Measurements from ENCODE around the gene MAML1.

MAML1 gene

DNA sequence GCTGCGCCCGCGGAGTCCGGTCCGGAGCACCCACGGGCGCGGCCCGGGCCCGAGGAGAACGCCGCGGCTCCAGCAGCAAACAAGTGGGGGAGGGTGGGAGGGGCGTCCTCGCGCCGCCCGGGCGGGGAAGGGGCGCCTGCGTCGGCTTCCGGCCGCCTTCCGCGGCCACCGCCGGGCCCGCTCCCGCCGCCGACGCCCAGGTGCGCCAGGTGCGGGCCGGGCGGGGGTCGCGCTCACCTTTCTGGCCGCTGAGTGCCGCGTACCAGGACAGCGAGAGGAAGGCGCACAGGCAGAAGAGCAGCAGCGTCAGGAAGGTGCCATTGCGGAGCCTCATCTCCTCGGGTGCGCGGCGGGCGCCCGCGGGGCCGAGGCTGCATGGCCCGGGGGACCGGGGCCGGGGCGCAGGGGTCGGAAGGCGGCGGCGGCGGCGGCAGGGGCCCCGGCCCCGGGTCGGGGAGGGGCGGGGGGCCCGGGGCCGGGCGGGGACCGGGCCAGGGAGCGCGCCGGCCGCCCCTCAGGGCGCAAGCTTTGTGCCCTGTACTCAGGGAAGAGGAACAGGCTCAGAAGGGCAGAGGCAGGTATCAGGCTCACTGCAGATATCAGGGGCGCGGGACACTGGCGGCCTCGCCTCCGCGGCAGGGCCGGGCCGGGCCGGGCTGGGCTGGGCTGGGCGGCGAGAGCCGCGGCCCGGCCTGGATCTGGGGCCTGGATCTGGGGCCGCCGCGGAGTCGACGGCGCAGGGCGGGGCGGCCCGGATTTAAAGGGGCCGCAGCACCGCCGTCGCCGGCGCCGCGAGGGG is 73.8 kb downstream of the MAML1 start, which contains the start of gene MGAT4B:
Gene MGAT4B (minus strand): TSS at position 617 of the 799 bp plus-strand sequence. CDS start 283 bp downstream, at position 334.
- peak; percentile 75 to 87 for DNase-seq

DNA sequence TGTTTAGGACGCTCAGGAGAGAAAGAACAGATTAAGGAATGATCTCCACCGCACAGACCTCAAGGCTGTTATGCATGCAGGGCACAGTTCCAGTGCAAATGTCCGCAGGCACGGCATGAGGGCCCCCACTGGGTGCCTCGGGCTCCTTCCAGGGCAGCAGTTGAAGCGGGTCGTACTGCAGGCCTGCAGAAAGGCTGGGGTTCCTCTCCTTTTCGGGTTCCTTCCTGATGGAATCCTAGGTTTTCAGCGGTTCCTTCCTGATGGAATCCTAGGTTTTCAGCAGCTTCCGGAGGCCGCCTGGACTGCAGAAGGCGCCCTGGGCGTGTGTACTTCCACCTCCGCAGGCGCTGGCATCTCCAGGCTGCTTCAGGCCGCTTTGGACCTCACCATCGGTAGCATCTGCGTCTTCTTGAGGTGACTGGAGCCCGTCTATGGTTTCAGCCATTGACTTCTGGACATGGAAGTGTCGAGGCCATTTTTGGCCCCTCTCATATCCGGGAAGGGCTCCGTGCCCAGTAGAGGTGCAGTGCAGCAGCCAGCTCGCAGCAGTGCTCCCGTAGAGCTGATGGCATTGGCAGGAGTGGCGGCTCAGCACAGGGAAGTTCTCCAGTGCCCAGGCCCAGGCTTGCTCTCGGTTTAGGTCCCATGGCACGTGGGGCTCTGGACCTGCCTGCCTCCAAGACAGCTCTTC is 79.7 kb downstream of the MAML1 start:
- DNase-seq: no peak

DNA sequence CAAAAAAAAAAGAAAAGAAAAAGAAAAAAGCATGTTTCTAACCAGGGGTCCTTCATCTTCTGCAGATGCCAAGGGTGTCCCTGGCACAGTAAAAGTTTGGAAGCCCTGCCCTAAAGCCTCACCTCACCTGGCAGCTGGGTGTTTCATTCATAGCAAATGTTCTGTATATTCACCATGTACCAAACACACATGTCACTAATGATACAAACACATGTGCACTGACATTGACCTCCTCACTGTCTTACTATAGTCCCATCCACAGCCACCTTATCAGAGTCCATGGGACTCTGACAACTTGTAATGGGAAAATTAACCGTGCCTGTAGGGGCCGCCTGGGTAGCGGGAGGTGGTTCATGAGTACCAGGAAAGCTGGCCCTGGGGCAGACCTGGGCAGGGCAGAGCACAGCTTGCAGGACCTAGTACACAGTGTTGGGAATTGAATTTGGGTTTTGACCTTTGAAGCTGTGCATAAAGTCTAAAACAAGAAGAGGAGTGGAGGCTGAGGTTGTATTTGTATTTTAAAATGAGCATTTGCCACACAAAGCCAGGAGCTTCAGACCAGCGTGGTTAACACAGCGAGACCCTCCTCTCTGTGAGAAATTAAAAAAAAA is 80.5 kb downstream of the MAML1 start:
- DNase-seq: no peak

DNA sequence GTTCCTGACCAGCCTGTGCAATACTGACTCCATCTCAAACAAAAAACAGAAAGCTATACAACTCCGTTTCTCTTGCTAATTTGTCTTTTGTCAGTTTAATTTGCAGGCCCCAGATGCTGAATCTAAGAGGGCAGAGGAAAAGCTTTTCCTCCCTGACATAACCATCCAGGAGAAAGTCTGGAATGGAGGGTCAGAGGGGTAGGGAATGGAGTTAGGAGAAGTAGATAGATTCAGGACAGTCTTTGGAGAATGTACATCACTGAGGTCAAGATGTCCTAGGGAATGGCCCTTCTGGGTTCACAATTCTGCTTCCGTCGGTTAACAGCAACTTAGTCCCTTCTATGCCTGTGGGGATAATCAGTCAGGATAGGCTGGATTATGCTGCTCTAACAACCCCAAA is 81.5 kb downstream of the MAML1 start:
- no peak for DNase-seq

DNA sequence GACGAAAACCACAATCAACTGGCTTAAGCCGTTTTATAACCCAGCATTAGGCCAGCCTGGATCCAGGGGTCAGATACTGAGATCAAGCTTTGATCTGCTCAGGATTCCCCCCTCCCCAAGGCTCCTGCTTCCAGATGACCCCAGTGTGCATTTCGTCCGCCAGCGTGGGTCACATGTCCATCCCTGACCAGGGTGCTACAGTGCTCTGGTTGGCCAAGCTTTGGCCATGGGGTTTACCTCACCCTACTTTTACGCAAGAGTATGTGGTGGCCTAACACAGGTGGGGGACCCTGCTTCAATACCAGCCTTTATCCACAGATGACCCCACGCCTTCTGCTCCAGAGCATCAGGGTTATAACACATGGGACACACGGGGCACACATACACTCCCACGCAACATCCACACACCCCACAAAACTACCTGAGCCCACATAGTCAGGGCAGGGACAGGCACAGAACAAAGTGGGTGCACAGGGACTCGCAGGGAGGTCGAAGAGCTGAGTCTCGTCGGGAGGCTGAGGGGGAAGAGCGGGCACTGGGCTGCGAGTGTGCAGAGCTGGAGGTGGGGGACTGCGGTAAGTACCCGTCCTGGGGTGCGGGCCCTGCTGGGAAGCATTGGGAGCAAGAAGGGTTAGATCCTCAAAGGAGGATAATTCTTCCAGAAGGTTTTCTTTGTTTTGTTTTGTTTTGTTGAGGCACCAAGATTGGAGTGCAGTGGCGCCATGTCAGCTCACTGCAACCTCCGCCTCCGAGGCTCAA is 83.0 kb downstream of the MAML1 start:
- no peak for DNase-seq

DNA sequence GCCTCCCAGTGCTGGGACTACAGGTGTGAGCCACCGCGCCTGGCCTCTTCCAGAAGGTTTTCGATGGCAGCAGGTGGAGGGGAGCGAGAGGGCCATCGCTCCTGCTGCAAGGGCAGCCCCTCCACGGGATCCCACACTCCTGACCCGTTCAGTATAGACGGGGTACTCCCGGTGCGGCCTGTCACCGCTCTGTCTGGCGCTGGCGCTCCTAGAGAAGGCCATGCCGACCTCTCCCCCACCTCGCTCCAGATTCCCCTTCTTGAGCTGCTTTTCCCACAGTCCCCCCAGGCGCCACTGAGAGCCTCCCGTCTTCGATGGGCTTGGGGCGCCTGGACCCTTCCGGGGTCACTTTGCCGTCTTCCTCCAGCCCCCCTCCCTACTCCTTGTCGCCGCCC is 83.8 kb downstream of the MAML1 start:
- no peak for DNase-seq

DNA sequence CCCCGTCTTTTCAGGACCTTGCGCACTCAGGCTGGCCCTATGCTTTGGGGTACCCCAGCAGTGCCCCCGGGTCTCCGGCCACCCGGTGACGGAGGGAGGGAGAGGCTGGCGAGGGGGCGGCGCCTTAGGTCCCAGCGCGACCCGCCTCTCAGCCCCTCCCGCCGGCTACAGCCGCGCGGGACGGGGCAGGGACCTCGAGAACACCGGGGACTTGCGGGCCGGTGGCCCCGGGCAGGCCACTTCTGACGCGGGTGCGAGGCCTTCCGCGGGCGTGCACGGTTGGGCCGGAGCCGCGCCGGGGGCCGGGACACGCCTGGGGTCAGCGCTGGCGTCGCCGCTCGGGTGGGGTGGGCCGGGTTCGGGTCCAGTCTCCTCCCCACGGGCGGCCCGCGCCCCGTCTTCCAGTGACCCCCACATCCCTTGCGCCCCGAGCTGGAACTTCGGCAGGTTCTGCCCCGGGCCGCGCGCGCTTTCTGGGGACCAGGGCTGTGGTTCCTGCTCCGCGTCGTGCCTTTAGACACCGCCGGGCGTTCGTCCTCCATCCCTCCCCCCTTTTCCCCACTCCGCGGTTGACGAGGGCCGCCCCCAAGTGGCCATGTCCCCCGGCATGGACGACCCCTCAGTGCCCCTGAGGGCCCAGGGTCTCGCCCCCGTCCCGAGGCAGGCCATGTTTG is 84.3 kb downstream of the MAML1 start:
- DNase-seq: peak in 1 of 2 donors; percentile 11

DNA sequence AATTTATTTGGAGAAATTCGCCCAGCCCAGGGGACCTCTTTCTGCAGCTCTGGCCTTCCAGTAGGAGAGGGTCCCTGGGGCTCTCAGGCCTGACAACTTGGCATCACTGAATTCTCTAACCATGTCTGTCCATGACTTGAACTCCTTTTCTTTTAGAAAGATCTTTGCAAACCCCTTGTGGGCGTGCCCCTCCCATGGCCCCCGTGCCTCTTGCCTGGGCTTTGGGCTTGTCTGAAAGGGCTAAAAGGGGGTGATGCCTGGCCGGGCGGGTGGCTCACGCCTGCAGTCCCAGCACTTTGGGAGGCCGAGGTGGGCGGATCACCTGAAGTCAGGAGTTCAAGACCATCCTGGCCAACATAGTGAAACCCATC is 84.8 kb downstream of the MAML1 start:
- no peak for DNase-seq

DNA sequence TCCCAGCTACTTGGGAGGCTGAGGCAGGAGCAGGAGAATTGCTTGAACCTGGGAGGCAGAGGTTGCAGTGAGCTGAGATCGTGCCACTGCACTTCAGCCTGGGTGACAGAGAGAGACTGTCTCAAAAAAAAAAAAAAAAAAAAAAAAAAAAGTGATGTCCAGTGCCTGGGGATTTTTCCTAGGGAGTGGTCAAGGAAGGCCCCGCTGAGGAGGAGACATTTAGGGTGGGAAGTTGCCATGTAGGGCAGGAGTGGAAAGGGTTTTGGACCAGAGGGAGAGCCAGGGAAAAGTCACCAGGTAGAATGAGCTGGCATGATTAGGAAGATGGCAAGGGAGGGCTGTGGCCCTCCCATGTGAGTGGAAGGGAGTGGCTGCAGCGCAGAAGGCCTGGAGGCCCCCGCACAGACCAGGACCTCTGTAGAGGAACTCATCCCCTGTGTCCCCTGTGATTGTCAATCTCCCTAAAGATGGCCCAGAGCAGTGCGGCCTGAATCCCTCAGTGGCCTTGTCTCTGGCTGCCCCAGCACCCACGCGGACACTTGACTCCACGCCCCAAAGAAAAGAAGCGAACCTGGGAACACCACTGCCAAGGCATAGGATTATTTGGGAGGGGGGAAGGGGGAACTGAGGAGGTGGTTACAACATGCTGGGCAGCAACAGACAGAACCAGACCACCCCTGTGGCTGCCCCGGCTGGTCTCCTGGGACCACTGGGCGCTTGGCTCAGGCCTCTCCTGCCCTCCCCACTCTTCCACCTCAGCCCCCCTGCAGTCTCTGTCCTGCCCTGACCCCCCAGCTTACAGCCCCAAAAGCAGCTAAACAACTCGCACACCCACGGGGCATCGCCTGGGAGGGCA is 85.5 kb downstream of the MAML1 start:
- peak in 1 of 2 donors; percentile 22 for DNase-seq

DNA sequence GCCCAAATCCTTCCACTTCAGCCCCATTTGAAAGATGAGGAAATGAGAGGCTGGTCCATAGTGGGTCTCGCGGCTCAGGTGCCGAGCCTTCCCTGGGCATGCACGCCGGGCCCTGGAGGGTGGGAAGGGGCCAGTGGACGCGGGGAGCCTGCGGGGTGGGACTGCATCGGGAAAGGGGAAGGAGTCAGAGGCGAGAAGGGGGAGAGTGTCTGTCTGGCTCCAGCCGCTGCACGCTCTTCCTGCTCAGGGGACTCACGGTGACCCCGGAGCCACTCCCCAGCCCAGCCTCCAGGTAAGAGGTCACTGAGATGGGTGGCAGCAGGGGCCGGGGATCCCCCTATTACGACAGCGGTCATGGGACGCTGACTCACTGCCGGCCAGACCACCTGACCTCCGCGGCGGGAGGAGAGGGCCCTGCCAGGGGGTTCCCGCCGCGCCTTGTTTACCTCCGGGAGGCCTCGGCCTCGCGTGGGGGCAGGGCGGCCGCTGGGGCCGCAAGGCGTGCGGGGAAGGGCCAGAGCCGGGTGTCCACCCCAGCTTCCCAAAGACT is 86.2 kb downstream of the MAML1 start:
- DNase-seq: peak; percentile 96 to 97

DNA sequence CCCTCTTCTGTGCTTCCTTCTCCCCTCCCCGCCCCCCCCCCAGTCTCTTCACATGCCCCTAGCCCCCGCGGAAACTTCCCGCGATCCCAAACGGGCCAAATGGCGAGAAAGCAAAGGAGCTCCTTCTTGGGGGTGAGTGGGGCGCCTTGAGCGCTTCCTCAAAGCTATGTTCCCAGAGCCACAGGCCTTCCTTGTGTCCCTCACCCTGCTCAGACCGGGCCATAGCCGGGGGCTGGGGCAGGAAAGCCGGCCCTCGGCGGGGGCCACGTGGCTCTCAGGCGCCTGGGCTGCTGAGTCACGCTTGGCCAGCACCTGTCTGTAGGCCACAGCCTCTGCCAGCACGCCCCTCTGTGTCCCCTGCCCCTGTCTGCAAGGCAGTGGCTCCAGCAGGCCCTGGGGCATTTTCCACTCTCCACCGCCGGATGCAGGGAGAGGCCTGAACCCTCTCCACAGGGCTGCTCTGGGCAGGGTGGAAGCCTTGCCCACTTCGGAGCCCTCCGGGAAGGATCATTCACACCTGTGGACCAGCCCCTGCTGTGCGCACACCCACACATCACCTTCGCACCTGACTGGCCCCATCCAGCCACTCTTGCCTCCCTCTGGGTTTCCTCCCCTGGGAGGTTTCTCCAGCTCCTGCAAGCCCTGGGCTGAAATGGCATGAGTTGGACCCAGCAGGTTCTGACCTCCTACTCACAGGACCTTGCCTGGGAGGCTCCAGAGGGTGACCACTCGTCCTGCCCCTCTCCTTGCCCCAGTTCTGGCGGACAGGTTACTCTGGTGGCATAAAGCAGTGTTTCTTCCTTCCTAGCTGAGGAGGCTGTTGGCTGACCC is 86.9 kb downstream of the MAML1 start:
- DNase-seq: peak; percentile 52 to 84

DNA sequence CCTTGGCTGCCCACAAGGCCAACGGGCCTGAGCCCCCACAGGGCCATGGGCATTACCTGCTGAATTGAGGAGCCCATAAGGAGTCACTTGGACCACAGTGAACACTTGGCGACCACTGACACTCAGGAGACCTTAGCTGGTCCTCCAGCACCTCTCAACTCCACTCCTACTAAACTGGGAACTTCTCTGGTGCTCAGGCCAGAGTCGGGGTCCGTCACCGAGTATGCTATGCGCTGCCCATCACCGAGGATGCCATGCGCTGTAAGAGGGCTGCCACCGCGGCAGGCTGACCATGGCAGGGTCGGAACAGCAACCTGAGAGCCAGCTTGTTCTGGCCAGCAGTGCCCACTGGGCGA is 87.5 kb downstream of the MAML1 start:
- peak in 1 of 2 donors; percentile 20 for DNase-seq

DNA sequence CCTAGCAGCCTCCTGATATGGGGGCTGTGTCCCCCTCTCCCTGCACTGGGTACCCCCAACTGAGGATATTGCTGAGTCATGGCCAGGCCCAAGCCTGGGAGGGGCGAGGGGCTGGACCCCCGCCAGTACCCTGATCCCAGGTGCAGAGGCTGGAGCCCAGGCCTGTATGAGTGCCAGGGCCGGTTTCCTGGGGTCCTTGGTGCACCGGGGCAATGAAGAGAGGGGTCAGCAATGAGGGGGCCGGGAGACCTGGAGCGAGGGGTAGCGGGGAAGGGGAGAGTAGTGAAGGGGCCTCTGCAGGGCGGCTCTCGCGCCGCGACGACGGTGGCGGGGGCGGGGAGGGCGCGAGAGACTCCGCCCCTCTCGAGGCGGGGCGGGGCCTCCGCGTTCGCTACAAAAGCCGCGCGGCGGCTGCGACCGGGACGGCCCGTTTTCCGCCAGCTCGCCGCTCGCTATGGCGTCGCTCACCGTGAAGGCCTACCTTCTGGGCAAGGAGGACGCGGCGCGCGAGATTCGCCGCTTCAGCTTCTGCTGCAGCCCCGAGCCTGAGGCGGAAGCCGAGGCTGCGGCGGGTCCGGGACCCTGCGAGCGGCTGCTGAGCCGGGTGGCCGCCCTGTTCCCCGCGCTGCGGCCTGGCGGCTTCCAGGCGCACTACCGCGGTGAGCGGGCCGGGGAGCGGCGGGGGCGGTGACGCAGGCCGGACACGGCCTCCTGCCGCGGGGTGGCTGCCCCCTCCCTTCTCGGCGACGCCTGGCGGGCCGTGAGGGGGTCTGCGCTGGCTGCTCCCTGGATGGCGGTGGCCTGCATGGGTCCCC is 88.1 kb downstream of the MAML1 start, which contains the start of gene SQSTM1:
Gene SQSTM1 (plus strand): TSS at position 423 of the 815 bp plus-strand sequence. CDS start 32 bp downstream, at position 455.
- peak; percentile 82 to 91 for DNase-seq

DNA sequence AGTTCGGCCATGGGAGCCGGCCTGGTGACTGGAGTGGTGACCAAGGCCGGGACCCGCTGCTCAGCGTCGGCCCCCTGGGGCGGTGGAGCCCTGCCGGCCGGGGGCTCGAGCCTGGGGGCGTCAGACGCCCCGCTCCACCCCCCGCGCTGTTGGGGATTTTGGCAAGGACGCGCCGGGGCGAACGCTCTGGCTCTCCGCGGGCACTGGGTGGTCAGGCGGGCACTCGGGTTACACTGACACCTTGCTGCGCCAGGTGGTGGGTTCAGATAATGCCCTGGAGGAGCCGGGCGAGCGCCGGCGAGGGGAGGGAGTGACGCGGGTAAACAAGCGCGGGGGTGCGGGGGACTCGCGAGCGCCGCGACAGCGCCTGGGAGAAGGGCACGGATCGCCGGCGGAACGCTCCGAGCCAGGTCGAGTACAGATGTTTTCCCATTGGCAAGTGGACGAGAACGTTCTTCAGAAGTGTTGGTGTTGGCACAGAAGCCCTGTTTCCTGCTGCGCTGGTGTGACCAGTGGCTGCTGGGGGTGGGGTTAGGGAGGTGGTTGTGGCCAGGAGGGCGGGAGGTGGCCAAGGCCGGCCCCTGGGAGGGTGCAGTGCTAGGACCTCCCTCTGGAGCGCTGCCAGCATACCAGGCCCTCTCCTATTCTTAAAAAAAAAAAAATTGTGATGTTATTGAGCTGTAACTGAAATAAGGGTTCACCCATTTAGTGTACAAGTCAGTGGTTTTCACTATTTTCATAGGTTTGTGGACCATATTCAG is 88.9 kb downstream of the MAML1 start:
- DNase-seq: peak; percentile 90 to 91

DNA sequence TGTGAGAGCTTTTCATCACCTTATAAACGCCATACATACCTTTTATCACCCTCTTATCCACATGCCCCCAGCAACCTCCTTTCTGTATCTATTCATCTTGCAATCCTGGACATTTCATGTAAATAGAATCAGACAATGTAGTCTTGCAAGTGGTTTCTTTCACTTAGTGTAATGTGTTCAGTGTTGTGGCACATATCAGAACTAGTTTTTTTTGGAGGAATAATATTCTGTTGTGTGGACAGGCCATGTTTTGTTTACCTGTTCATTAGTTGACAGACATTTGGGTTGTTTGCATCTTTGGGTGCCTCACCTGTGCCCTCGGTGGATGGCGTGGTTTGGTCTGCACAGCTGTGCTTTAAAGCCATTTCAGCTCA is 89.4 kb downstream of the MAML1 start:
- DNase-seq: no peak

DNA sequence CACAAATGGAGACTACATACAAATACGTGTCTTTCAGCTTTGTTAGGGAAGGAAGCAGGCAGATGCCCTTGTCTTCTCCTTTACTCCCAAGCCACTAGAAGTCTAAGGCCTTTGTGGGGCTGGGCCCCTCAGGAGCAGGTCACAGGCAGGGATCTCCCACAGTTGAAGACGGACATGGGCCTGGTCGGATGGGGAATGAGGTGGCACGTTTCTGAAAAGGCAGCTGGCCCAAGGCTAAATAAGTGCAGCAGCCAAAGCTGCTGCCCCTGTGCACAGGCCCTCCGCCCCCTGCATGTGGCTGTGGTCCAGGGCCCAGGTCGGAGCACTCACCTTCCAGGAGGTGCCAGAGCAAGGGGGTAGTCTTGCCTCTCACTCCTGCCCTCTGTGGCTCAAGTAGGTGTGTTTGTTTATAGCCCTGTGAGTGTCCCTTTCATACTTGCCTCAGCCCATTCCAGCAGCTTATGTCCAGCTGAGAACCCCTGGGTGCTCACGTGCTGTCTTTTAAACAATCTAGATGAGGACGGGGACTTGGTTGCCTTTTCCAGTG is 89.9 kb downstream of the MAML1 start:
- no peak for DNase-seq

DNA sequence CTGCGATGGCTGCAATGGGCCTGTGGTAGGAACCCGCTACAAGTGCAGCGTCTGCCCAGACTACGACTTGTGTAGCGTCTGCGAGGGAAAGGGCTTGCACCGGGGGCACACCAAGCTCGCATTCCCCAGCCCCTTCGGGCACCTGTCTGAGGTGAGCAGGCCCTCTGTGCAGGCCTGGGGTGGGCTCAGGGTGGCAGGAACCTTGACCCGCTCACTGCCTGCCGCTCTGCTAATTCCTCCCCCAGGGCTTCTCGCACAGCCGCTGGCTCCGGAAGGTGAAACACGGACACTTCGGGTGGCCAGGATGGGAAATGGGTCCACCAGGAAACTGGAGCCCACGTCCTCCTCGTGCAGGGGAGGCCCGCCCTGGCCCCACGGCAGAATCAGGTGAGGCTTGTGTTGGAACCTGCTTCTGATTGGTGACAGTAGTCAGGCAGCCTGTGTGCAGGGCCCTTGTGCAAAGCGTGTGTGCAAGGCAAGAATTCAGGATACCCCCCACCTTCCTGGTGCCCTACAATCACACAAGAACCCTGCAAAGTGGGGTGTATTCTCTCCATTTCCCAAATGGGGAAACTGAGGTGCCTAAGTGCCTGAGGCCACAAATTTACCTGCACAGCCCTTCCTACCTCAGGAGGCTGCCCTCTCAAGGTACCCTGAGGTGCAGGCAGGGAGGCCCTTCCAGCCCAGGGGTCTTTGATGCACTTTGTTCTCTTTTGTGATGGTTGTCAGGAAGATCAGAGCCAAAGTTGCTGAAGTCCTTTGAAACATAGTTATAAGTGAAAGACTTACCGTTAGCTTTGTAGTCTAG is 91.5 kb downstream of the MAML1 start:
- no peak for DNase-seq

Measured in inflammatory macrophage (primary cell).